ENCODE data around the gene RUSF1.
A peak's percentile ranks its signal among the peaks of the same experiment; 100 is the strongest.
"Not testable (repeated sequence)": the region's sequence is repeated elsewhere in the genome, so short reads cannot be mapped to it uniquely, and the experiment has no call there.

The RUSF1 gene

DNA sequence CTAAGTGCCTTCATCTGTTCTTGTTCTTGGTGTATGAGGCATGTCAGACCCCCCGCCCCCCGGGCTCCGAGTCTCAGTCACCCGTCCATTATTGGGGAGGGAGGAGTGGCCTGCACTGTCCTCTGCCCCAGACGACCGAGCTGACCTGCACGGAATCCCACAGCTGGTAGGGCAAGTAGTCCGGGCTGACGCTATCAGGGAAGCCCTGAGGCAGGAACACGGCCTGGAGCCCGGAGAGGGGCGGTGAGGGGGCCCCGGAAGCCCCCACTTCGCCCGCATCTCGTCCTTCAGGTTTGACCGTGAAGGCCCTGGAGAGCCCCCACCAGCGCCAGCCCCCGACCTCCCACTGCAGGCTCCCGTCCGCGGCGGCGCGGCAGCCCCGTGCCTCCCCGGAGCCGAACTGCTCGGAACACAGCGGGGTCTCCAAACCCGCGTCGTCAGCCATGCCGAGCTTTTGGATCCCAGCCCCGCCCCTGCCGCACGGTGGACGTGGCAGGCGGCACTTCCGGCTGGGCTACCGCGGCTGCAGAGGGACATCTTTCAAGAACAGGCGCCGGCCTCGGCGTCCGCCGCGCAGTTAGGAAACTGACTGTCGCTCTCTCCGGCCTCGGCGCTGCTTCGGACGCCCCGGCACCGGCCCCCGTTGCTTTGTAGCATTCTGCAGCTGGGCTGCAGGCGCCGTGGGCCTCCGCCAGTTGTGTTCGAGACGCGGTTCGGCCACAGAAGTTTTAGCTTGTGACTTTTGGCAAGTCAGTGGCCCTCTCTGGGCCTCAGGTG, at the start of gene RUSF1:
TSS of gene RUSF1 (minus strand) at position 463 of the 777 bp plus-strand sequence. CDS start at position 445, 18 bp downstream.
- Histone ChIP-seq H3K9me3 (no peaks in the 10 kb centered on the region), H3K36me3 (replicated peaks) (peaks cover 12% of the 10 kb centered on the region)
- peak; percentile 79 to 92 for DNase-seq (ENCODE audit: low spot score in 2 of 2)

GRCh38 chr16:31542763-31543162, 34.6 kb upstream of the RUSF1 start:
- in situ Hi-C loops (cut with MboI; ENCODE audit: low sequenced_read_pairs), result no loop called here
- DNase-seq (ENCODE audit: low spot score in 2 of 2), result no peak

More for the DNA sequence above, at the start of gene RUSF1:
- in situ Hi-C loops (cut with MboI; ENCODE audit: low sequenced_read_pairs), result no loop called here
- peaks cover 4% of the 10 kb centered on the region; the same call in 1 of the 2 replicates for H3K4me1 ChIP-seq
- peak within 1 kb of the TSS; percentile 99 for H3K4me3 ChIP-seq
- H3K27me3 ChIP-seq (ENCODE audit: low read depth), result no peaks in the 10 kb centered on the region

DNA sequence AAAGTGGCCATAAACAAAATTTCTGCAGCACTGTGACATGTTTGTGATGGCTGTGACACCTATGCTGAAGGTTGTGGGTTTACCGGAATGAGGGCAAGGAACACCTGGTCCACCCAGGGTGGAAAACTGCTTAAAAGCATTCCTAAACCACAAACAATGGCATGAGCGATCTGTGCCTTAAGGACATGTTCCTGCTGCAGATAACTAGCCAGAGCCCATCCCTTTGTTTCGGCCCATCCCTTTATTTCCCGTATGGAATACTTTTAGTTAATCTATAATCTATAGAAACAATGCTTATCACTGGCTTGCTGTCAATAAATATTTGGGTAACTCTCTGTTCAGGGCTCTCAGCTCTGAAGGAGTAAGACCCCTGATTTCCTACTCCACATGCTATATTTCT, 31.6 kb upstream of the RUSF1 start:
- H3K4me3 ChIP-seq; H3K27me3 ChIP-seq (ENCODE audit: low read depth); H3K4me1 ChIP-seq; DNase-seq (ENCODE audit: low spot score in 2 of 2); in situ Hi-C loops (cut with MboI; ENCODE audit: low sequenced_read_pairs); H3K36me3 ChIP-seq (replicated peaks); H3K9me3 ChIP-seq: not testable (repeated sequence)

More at GRCh38 chr16:31542763-31543162, 34.6 kb upstream of the RUSF1 start:
- Histone ChIP-seq H3K4me1 (no peaks in the 10 kb centered on the region), H3K4me3 (no peak overlapping the region), H3K36me3 (replicated peaks) (no peaks in the 10 kb centered on the region), H3K9me3 (no peaks in the 10 kb centered on the region; the same call in 1 of the 2 replicates), H3K27me3 (ENCODE audit: low read depth) (no peaks in the 10 kb centered on the region)

DNA sequence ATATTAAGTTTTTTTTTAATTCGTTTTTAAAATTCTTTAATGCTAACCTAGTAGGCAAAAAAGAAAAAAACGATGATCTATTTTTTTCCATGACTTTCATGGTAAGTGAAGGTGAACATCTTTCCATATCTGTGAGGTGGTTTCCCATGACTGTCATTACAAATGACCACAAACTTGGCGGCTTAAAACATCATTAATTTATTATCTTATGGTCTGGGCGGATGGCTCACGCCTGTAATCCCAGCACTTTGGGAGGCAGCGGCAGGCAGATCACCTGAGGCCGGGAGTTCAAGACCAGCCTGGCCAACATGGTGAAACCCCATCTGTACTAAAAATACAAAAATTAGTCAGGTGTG, 30.0 kb upstream of the RUSF1 start:
- H3K4me3 ChIP-seq; H3K9me3 ChIP-seq; H3K27me3 ChIP-seq (ENCODE audit: low read depth); H3K36me3 ChIP-seq (replicated peaks); in situ Hi-C loops (cut with MboI; ENCODE audit: low sequenced_read_pairs); H3K4me1 ChIP-seq; DNase-seq (ENCODE audit: low spot score in 2 of 2): not testable (repeated sequence)

- no peak for DNase-seq (ENCODE audit: low spot score in 2 of 2)
- H3K36me3 ChIP-seq (replicated peaks), result no peaks in the 10 kb centered on the region
- no peaks in the 10 kb centered on the region for H3K9me3 ChIP-seq
- in situ Hi-C loops (cut with MboI; ENCODE audit: low sequenced_read_pairs), result no loop called here
- no peaks in the 10 kb centered on the region for H3K4me1 ChIP-seq
- no peak overlapping the region for H3K4me3 ChIP-seq
- H3K27me3 ChIP-seq (ENCODE audit: low read depth), result no peaks in the 10 kb centered on the region
Measured at GRCh38 chr16:31537362-31538242, 29.4 kb upstream of the RUSF1 start.

- DNase-seq (ENCODE audit: low spot score in 2 of 2), result no peak
- Histone ChIP-seq H3K4me3 (no peak overlapping the region), H3K4me1 (no peaks in the 10 kb centered on the region), H3K9me3 (no peaks in the 10 kb centered on the region), H3K36me3 (replicated peaks) (no peaks in the 10 kb centered on the region), H3K27me3 (ENCODE audit: low read depth) (no peaks in the 10 kb centered on the region)
- in situ Hi-C loops (cut with MboI; ENCODE audit: low sequenced_read_pairs), result no loop called here
Measured at GRCh38 chr16:31536804-31537361, 28.7 kb upstream of the RUSF1 start.

DNA sequence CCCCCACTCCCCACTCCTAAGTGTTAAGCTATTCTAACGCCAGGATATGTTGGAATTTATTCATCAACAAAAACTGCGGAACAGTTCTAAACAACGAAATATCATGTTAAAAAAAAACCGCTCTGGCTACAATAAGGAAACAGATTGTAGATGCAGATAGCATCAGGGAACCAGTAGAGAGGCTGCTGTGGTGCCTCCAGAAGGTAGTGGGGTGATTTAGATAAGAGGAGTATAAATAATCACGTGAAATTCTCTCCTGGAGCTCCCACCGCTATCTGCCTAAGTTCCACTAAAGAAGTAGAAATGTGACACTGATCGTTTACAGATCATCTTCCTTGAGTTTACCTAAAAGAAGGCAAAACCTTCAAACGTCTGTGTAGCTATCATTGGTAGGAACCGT, 27.5 kb upstream of the RUSF1 start:
- H3K4me3 ChIP-seq, result no peak overlapping the region
- no peaks in the 10 kb centered on the region for H3K36me3 ChIP-seq (replicated peaks)
- H3K9me3 ChIP-seq, result no peaks in the 10 kb centered on the region
- no peaks in the 10 kb centered on the region for H3K27me3 ChIP-seq (ENCODE audit: low read depth)
- no peaks in the 10 kb centered on the region for H3K4me1 ChIP-seq
- DNase-seq (ENCODE audit: low spot score in 2 of 2), result no peak
- in situ Hi-C loops (cut with MboI; ENCODE audit: low sequenced_read_pairs), result no loop called here

DNA sequence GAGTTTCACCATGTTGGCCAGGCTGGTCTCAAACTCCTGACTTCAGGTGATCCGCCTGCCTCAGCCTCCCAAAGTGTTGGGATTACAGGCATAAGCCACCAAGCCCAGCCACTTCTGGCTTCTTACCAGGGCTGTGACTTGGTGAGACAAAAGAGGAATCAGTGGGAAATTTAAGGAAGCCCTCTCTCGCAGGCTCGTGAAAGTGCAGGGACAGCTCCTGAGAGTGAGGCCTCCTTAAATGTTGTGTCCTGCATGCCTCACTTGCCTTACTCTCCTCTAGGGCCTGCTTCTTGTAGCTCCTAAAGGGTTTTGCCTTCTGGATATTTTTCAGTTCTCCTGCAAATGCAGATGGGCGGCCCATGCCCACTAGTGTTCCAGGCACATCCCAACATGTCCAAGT, 24.7 kb upstream of the RUSF1 start:
- in situ Hi-C loops (cut with MboI; ENCODE audit: low sequenced_read_pairs), result no loop called here
- H3K27me3 ChIP-seq (ENCODE audit: low read depth), result no peaks in the 10 kb centered on the region; the same call in 1 of the 2 replicates
- no peaks in the 10 kb centered on the region for H3K36me3 ChIP-seq (replicated peaks)
- H3K4me1 ChIP-seq, result no peaks in the 10 kb centered on the region
- DNase-seq (ENCODE audit: low spot score in 2 of 2), result no peak
- no peaks in the 10 kb centered on the region for H3K9me3 ChIP-seq
- no peak overlapping the region for H3K4me3 ChIP-seq

- DNase-seq (ENCODE audit: low spot score in 2 of 2), result no peak
- H3K4me3 ChIP-seq, result no peak overlapping the region
- no peaks in the 10 kb centered on the region; the same call in 1 of the 2 replicates for H3K27me3 ChIP-seq (ENCODE audit: low read depth)
- H3K4me1 ChIP-seq, result no peaks in the 10 kb centered on the region
- no peaks in the 10 kb centered on the region for H3K9me3 ChIP-seq
- H3K36me3 ChIP-seq (replicated peaks), result no peaks in the 10 kb centered on the region
- in situ Hi-C loops (cut with MboI; ENCODE audit: low sequenced_read_pairs), result no loop called here
Measured at GRCh38 chr16:31532120-31532519, 23.9 kb upstream of the RUSF1 start.

DNA sequence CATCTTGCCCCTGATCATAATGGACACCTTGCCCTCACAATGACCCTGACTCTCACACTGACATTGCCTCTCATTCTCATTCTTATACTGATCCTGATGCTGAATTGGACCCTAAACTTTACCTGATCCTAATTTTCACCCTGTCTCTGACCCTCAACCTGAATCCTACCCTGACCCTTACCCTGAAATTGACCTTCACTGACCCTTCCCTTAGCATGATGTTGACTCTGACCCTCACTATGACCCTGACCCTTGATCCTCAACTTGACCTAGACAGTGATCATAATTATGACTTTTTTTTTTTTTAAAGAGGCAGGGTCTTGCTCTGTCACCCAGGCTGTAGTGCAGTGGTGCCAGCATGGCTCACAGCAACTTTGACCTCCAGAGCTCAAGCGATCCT, 22.9 kb upstream of the RUSF1 start:
- no peaks in the 10 kb centered on the region for H3K4me1 ChIP-seq
- no peak overlapping the region for H3K4me3 ChIP-seq
- no peaks in the 10 kb centered on the region for H3K9me3 ChIP-seq
- DNase-seq (ENCODE audit: low spot score in 2 of 2), result no peak
- no peaks in the 10 kb centered on the region for H3K36me3 ChIP-seq (replicated peaks)
- no peaks in the 10 kb centered on the region; the same call in 1 of the 2 replicates for H3K27me3 ChIP-seq (ENCODE audit: low read depth)
- in situ Hi-C loops (cut with MboI; ENCODE audit: low sequenced_read_pairs), result no loop called here

DNA sequence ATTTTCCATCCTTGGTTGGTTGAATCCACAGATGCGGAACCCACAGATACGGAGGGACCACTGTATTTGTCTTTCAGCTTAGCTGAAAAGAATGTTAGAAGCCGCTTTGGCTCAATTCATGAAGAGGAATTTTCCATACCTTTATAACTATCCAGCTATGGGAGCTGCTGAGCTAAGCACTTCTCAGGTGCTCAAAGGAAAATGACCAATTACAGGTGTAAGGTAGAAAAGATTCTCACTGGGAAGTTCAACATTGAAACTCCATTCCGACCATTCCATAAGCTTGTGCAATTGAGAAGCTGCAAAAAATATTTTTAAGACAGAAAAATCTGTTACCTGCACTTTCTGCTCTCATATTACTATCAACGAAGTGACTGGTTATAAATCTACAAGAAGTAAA, 22.2 kb upstream of the RUSF1 start:
- Histone ChIP-seq H3K9me3 (no peaks in the 10 kb centered on the region), H3K4me3 (no peak overlapping the region), H3K36me3 (replicated peaks) (no peaks in the 10 kb centered on the region), H3K27me3 (ENCODE audit: low read depth) (no peaks in the 10 kb centered on the region; the same call in 1 of the 2 replicates), H3K4me1 (no peaks in the 10 kb centered on the region)
- in situ Hi-C loops (cut with MboI; ENCODE audit: low sequenced_read_pairs), result no loop called here
- DNase-seq (ENCODE audit: low spot score in 2 of 2), result no peak

- no peak overlapping the region for H3K4me3 ChIP-seq
- no peak for DNase-seq (ENCODE audit: low spot score in 2 of 2)
- H3K9me3 ChIP-seq, result no peaks in the 10 kb centered on the region
- H3K27me3 ChIP-seq (ENCODE audit: low read depth), result no peaks in the 10 kb centered on the region; the same call in 1 of the 2 replicates
- no peaks in the 10 kb centered on the region for H3K4me1 ChIP-seq
- in situ Hi-C loops (cut with MboI; ENCODE audit: low sequenced_read_pairs), result no loop called here
- H3K36me3 ChIP-seq (replicated peaks), result no peaks in the 10 kb centered on the region
Measured at GRCh38 chr16:31529937-31530312, 21.7 kb upstream of the RUSF1 start.

GRCh38 chr16:31529108-31529936, 21.1 kb upstream of the RUSF1 start:
- H3K36me3 ChIP-seq (replicated peaks), result no peaks in the 10 kb centered on the region
- DNase-seq (ENCODE audit: low spot score in 2 of 2), result no peak
- in situ Hi-C loops (cut with MboI; ENCODE audit: low sequenced_read_pairs), result no loop called here
- no peaks in the 10 kb centered on the region for H3K9me3 ChIP-seq
- no peak overlapping the region for H3K4me3 ChIP-seq
- H3K4me1 ChIP-seq, result no peaks in the 10 kb centered on the region
- no peaks in the 10 kb centered on the region; the same call in 1 of the 2 replicates for H3K27me3 ChIP-seq (ENCODE audit: low read depth)

All from HAP-1 (cell line).